ENCODE results near the gene PARP4. TPM values are rescaled to one million over a fixed set of nuclear protein-coding genes. Genes with fewer than 3 reads are reported as not detected.

PARP4 gene
- total RNA-seq, 1 experiment from 2014 or later, result 57.3 TPM

Other genes with a start within 250 kb of the PARP4 start
- gene C1QTNF9, start 203.2 kb downstream of the PARP4 start, total RNA-seq (2014; rRNA removed; shearing (Covaris generic)), result not detected in 2 replicates
- 0.03 and 0.05 TPM in 2 replicates for gene ATP12A, start 167.6 kb upstream of the PARP4 start, total RNA-seq (2014; rRNA removed; shearing (Covaris generic))